ENCODE data around the gene DPH2.

GRCh38 chr1:43976045-43976444, 6.2 kb downstream of the DPH2 start:
- TF ChIP-seq CTCF (IDR thresholded peaks at IDR 0.05; ENCODE audit: borderline replicate concordance, extremely low read depth, low read length, poor library complexity, severe bottlenecking) (no peak), EZH2 (IDR thresholded peaks at IDR 0.05; ENCODE audit: borderline replicate concordance, low read depth, low read length, severe bottlenecking) (no peak)

Measured in DND-41 (cell line).